ENCODE results near the gene EXOC3L1.

The EXOC3L1 gene, protein sequence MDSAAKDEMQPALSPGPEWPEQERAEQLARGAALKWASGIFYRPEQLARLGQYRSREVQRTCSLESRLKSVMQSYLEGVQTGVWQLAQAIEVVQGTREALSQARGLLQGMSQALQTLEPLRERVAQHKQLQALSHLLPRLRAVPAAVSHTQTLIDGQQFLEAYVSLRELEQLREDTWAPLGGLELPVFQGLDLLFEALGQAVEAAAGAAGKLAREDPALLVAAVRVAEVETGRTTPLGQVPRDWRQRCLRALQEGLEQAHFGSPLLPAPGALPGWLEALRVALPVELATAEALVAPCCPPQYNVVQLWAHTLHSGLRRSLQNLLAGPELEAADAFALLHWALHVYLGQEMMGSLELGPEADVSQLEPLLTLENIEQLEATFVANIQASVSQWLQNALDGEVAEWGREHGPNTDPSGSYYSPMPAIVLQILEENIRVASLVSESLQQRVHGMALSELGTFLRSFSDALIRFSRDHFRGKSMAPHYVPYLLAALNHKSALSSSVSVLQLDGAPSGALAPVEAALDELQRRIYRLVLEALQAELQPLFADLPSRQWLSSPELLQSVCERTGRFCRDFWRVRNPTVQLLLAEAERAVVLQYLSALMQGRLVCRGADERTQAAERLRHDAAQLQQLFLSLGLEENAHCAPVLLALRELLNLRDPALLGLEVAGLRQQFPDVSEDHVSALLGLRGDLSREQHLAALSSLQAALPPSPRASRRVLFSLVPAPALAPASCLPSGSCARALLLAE

DNA sequence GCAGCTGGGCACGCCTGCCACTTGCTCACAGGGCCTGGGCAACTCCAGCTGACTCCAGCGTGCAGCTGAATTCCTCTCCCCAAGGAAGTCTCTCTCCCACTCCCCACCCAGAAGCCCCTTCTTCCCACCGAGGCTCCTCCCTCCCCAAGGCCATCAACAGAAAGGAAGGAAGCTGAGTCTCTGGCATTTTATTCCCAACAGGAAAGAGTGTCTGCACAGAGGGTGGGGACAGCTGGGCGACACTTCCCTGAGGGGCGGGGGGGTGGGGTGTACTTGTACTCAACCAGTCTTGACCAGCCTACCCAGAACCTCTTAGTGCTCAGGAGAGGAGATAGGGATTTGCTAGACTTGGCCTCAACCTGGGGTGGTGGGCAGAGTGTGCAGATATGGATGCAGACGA, at the start of gene EXOC3L1:
EXOC3L1 (minus strand) TSS at position 96 of the 400 bp plus-strand sequence. CDS start 460 bp downstream, outside the sequence.
- no peak for DNase-seq (ENCODE audit: low spot score)

DNA sequence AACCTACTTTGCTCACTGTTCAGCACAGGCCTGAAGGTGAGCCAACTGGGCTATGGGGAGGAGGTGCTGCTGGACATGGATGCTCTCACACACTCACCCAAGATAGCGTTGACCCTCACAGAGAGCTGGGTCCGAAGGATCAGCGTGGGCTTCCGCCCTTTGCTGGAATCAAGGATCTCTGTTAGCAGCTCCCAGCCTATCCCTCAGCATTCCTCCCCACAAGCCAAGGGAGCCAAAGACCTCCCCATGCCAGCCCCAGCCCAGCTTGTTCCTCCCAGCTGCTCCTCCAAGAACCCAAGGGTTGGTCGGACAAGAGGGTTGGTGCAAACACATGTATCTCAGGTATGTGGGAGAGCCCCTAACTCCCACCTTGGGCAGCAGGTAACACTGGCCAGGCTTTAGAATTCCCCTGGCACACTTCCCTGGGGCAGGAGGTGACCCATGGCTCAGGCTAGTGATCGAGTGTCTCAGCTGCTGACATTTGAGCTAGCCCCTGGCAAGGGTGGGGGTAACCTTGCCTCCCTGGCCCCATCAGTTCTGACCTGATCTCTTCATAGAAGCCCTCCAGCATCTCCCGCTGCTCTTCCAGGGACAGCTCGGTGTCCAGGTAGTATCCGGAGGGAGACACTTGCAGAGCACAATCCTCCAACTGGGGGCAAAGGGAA, 49.0 kb upstream of the EXOC3L1 start:
- DNase-seq (ENCODE audit: low spot score) = no peak

DNA sequence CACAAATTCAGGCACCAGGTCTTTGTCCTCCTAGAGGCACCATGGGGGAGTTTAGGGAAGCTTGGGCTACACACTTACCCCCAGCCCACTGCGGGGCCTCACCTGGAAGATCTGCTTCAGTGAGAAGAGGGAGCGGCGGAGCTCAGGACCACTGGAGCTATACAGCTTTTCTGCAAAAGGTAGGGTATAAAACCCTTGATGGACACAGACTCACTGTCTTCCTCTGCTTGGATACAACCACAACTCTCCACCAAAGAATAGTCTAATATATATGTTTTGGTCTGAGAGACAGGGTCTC, 48.3 kb upstream of the EXOC3L1 start:
- no peak for DNase-seq (ENCODE audit: low spot score)

DNA sequence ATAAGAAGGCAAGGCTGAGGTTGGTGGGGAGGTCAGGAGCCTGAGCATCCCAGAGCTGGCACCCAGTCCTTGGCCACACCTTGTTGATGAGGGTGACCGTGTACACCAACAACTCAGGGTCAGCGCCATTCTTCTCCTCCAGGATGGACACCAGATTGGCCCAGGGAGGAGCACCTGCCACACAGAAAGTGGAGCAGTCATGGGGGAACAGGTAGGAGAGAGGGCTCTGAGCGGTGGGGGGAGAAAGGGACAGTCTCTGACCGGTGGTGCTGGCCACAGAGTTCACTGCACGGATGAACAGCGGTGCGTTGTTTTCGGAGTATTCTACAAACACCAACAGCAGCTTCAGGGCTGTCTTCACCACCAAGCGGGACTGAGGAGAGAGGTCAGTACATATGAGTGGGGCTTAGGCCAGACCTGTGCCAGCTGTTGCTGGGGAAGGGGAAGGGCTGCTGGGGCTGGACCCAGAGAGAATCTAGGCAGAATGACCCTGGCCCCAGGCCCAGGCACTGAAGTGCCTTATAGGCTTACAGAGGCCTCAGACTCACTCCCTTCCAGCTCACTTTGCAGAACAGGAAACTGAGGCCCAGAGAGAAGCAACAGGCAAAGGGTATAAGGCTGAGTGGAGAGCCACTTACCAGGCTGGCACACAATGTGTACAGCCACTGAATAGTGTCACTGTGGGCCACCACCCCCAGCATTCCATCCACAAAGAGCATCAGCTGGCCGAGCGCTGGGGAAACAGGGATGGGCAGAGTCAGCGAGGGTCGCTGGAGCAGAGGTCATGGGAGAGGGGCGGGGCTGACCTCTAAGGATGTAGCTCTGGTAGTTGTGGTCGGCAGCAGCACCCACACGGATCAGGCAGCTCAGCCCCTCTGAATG, 47.7 kb upstream of the EXOC3L1 start:
- DNase-seq (ENCODE audit: low spot score) = no peak

DNA sequence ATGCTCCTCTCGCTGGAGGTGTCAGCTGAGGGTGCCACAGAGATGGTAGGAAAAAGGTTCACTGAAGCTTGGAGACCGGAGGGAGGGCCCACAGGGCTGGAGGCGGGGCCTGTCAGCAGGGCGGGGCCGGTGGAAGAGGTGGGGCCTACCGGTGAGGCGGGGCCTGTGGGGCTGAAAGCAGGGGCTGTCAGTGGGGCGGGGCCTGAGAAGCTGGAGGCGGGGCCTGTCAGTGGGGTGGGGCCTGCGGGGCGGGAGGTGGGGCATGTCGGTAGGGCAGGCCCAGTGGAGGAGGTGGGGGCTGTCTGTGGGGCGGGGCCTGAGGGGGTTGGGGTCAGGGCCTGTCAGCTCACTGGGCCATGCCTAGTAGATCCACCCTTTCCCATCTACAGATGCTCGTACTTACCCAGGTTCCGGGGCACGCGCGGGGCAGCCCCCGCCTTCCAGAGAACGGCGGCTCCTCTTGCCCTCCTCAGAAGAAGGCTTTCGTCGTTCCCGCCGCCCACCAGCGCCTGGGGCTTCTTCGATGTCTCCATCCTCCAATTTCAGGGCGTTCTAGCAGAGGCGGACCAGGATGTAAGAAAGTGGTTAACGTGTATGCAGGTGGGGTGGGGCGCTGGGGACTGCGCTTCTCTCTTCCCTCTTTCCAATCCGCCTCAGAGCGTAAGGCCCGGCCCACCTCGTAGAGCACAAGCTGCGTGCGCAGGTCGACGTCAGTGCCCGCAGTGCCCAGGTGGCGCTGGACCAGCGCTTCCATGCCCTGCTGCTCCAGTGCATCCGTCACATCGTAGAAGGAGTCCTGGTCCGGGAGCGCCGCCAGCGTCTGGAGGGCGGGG, 46.8 kb upstream of the EXOC3L1 start:
- peak; percentile 45 for DNase-seq (ENCODE audit: low spot score)

DNA sequence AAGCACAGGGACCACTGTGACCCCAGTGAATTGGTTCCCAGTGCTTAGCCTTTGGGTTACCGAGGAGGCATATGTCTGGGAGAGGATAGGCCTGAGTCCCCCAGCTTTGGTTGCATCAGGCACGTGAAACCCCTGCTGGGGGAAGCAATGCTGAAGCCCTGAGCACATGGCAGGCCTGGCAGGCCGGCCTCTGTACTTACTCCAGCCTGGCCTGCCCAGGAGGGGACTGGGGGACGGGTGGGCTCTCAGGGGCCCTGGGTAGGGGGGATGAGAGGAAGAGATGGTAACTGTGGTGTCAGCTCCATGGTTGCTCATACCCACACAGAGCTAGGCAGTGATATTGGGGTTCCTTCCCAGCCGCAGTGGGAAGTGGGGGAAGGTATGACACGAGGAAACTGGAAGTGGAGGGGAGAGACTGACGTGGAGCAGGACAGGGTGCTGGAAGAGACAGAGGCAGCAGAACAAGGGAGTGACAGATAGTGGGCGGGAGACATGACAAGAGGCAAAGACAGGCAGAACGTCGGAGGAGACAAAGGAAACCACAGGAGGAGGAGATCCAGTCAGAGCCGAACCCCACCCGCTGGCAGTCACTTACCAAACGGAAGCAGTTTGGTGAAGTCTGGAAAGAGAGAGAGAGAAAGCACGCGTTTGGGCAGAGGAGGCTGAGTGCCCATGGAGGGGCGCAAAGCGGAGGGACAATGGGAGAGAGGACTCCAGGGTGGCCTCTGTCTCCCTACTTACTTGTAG, 46.1 kb upstream of the EXOC3L1 start:
- DNase-seq (ENCODE audit: low spot score) = no peak

DNA sequence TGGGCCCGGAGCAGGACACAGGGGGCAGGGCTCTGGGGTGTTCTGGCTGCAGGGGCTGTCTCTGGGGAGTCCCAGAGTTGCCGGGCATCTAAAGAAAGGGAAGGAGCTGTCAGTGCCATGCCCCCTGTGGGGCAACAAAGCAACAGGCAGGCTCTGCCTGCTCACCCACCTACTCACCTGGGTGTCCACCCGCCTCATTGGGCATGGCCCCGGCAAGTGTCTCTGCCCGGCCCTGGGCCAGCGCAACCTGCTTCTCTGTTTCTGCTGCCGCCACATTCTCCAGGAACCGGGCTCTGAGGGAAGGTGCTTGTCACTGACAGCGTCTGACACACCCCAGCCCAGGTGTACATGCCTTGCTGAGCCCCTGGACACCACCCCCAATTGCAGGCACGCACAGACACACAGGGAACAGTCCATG, 44.3 kb upstream of the EXOC3L1 start:
- no peak for DNase-seq (ENCODE audit: low spot score)

DNA sequence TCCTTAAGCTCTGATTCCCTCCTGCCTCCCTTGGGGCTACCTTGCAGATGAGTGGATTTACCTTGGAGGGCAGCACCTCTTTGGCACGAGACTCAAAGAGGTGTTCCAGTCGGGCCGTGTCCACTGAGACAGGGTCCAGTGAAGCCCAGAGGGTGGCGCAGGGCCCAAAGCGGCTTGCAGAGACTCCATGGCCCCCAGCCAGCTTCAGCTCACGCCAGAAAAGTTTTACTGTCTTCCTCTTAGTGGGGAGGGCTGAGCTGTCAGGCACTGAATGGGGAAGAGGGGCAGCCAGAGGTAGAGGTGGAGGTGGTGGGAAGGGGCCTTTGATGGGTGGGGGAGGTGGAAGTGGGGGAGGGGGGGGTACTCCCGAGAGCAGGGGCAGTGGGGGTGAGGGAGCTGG, 43.7 kb upstream of the EXOC3L1 start:
- DNase-seq (ENCODE audit: low spot score) = no peak

DNA sequence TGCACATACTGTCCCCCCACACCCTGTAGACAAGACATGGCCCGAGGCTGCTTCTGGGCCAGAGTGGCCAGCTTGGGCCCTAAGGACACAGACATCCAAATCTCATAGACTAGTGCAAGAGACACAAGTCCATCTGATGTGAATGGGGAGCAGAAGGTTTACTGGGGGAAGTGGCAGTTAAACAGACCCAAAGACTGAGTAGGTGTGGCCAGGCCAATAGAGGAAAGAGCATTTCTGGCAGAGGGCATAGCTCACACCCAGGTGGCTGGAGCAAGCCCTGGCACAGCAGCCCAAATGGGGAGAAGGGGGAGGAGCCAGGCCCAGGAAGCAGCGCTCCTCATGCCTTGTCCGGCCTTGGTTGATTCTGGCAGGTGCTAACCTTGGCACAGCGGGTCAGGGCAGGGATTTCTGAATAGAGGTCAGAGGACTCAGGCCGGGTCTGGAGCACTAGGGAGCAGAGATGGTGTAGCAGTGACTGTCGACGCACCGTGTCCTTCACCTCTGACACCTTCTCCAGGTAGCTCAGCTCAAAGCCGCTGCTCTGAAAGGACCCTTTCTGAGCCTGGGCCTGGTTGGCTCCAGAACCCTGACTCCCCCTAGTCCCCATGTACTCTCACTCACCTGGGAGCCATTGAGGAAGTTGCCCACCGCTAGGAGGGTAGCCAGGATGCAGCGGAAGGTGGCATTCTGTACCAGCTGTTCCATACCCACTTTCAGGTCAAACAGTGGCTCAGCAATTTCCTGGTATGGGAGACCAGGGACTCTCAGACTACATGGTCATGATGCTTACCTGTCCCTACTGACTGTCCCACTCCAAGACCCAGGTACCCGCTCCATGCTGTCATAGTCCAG, 41.1 kb upstream of the EXOC3L1 start:
- DNase-seq (ENCODE audit: low spot score) = no peak

DNA sequence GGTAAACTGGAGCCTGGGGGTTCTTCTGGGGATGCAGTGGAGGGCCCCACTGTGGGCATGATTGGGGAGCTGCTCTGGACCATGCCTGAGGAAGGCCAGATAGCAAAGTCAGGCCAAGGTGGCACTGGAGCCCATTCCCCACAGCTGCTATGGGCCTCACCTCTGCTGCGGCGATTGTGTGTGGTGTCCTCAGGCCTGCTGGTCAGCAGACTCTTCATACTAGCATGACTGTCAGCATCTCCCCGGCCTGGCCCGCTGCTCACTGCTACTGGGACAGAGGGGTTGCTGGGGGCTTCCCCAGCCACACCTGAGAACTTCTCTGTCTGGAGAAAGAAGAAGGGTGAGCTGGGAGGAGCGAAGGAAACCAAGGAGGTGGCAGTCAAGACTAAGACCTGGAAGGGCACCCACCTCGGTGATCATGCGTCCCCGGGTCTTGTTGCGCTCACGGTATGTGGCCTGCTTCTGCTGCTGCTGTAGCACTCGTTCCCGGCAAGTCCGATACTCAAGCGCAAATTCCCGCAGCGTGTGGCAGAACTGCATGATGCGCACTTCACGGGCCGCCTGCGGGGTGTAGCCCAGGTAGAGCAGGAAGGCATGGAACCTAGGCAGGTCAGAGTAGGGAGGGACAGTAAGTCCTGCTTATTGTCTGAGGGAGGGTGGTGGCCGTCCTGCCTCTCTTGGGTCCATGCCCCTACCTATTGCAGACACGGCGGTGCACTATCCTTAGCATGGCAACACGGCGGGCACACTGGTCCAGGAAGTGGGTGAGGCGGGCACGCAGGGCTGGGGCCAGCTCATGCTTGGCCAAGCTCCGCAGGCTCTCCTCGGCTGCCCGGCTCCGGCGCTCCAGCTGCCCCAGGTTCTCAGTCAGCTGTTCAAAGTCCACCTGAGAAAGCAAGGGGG, 40.2 kb upstream of the EXOC3L1 start:
- DNase-seq (ENCODE audit: low spot score) = no peak

DNA sequence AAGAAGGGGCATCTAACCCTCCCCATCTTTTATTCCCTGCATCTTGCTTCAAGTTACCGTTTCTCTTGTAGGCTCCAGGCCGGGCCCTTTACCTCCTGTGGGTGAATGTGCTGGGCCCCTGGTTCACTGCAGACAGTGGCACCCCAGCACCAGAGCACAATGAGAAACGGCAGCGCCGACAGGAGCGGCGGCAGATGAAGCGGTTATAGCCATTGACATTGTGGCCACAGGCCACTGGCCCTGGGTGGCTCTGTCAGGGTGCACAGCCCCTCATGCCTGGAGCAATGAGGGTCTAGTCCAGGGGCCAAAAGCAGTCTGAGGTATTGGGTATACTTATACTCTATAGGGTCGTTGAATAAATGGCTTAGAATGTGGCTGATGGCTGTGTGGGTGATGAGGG, 39.0 kb upstream of the EXOC3L1 start:
- no peak for DNase-seq (ENCODE audit: low spot score)

DNA sequence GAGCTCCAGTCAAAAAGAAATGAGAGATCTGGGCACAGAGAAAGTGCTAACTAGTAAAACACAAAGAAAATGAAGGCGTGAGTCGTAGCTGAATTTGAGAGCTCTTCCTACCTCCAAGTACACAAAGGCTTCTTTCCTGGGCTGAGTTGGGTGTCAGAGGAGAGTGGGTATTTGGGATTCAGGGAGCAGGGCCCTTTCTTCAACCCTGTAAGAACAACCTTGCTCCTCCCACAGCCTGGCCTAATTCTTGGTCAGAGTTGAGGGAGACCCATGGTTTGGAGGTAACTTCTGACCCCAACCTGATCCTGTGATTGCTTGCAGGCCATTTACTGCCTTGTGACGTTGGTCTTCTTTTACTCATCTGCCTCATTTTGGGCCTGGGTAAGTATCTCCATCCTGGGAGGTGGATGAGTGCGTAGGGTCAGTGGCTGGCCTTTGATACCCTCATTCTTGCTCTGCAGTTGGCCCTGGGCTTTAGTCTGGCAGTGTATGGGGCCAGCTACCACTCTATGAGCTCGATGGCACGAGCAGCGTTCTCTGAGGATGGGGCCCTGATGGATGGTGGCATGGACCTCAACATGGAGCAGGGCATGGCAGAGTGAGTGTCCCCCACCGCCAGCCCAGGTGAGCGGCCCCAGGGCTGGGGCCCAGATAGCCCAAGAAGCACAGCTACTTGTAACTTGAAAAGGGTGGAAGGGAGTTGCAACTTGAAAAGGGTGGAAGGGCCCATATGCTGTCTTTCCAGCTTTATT, 38.3 kb upstream of the EXOC3L1 start:
- DNase-seq (ENCODE audit: low spot score) = no peak

DNA sequence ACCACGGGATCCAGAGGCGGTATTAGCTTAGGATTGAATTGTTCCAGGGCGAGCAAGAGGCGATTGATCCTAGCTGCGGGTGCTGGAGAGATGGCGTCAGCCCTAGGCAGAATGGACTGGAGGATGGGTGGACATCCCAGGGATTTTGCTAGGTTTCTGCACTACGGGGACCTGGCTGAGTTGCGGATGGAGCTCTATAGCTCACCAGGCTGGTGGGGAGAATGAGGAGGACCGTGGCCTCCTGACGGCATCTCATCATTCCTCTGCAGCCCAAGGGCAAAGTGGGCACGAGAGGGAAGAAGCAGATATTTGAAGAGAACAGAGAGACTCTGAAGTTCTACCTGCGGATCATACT, 37.6 kb upstream of the EXOC3L1 start:
- no peak for DNase-seq (ENCODE audit: low spot score)

DNA sequence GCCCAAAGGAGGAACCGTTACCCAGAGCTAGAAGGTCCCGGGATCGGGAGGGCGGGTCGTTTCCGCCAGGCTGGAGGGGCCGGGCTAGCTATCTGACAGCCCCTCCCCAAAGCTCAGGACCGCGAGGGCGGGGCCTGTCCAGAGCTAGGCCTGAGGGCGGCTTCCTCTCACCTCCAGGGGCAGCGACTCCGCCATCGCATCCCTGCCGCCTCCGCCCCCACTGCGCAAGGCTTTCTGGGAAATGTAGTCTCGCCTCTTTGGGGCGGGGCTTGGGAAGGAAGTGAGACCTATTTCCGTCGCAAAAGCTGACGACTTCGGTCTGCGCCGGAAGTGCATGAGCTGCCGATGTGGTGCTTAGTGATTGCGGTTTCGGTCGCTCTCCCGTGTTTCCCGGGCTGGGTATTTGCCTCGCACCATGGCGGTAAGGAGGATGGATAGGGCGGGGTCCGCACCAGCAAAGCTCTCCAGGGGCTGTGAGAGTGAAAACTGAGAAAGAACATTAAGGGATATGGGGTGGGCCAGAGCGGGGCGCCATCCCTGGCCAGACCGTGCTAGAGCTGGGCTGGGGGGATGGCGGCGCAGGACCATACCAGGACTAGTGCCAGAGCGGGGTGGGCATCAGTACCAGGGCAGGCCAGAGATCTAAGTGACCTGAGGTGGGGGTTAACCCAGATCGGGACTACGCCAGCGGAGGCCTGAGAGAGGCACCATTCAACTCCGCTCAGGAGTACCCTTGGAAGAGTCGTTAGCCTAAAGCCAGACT, 37.0 kb upstream of the EXOC3L1 start, which contains the start of gene TMEM208:
TMEM208 (plus strand) TSS at position 327 of the 763 bp plus-strand sequence; CDS start at position 416, 89 bp downstream.
- peak; percentile 99 for DNase-seq (ENCODE audit: low spot score)

DNA sequence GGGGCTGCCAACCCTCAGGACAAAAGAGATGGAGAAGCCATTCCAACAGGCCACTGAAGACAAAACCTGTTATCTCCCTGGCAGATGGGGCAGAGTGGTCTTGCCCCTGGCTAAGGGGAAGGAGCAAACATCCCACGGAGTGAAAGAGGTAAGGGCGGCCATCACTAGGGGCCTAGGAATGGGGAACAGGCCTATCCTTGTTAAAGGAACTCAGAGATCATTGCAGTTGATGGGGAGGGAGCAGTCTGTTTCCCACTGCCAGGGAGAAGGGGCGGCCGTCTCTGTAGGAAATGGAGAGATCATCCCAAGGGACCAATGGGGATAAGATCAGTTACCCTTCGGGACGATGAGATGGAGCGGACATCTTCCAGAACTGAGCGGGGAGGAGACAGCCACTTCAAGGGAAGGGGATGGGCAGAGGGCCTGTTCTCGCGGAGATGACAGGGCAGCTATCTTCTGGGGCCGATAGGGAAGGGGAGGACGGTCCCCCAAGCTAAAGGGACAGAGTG, 36.4 kb upstream of the EXOC3L1 start:
- no peak for DNase-seq (ENCODE audit: low spot score)

DNA sequence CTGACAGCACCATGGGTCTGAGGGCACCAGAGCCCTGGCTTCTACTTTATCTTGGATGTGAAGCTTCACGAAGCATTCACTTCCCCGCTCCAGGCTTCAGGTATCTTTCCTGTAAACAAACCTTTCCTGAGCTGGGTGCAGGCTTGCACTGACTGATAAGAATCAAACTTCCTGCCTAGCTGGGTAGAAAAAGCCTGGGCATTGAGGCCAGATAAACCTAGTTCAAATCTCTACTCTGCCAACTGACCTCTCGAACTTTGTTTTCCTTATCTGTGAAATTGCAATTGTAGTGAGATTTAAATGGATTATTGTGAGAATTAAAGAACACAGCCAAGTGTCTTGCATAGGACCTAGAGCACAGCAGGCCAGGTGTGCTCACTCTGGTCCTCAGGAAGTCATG, 34.1 kb upstream of the EXOC3L1 start:
- DNase-seq (ENCODE audit: low spot score) = no peak
